Thyroid gland (tissue), 4 donors: Measurements from ENCODE around the gene ZFHX2. TPM values are rescaled to one million over a fixed set of nuclear protein-coding genes. Genes with fewer than 3 reads are reported as not detected.

Experiments
- DNase-seq, 2 donors: peaks; one replicate each; pipeline ENCODE4 v3.0.0-alpha.2; 2019
- H3K27ac ChIP-seq, 3 donors: fragments of 200-600 bp; sonication (generic); 1 replicate in 2 of 3; 2 replicates in 1 of 3; pipeline ENCODE4 v1.5.1; 2016 to 2019; ENCODE audit warnings: mild to moderate bottlenecking in 1 of 3, moderate library complexity in 1 of 3
- H3K27me3 ChIP-seq: fragments of 200-600 bp; sonication (generic); one replicate; pipeline ENCODE4 v1.5.1; 2019
- H3K36me3 ChIP-seq, 2 donors: fragments of 200-600 bp; sonication (generic); one replicate each; pipeline ENCODE4 v1.5.1; 2016 to 2019
- H3K4me1 ChIP-seq, 2 donors: fragments of 200-600 bp; sonication (generic); one replicate each; pipeline ENCODE4 v1.5.1; 2017 to 2019
- H3K4me3 ChIP-seq, 3 donors: fragments of 200-600 bp; sonication (generic); replicated peaks in 1 of 3; 1 replicate in 2 of 3; 2 replicates in 1 of 3; pipeline ENCODE4 v1.5.1; 2016; ENCODE audit warnings: mild to moderate bottlenecking in 1 of 3
- H3K9me3 ChIP-seq: fragments of 200-600 bp; sonication (generic); one replicate; pipeline ENCODE4 v1.5.1; 2017
- CTCF ChIP-seq, 6 experiments: fragments of 200-600 bp in 3 of 6; fragments of 450-650 bp in 3 of 6; sonication (generic) in 3 of 6; IDR thresholded peaks; one replicate each; pipeline ENCODE4 v1.5.1; 2016 to 2019; ENCODE audit warnings: antibody characterized with exemption in 6 of 6, mild to moderate bottlenecking in 2 of 6, inconsistent platforms in 1 of 6, moderate library complexity in 1 of 6
- POLR2A ChIP-seq, 2 donors: fragments of 450-650 bp; IDR thresholded peaks; one replicate each; pipeline ENCODE4 v1.6.1; 2017; ENCODE audit warnings: antibody characterized with exemption in 2 of 2, mild to moderate bottlenecking in 2 of 2, moderate library complexity in 1 of 2
- WGBS, 2 donors: methylation state at CpG; one replicate each; pipeline ENCODE4 v1.1.5; 2017; 5-methylcytosine and 5-hydroxymethylcytosine counted together
- intact Hi-C: fragments of 100-400 bp; cut with DNase I; formaldehyde crosslinking; loops from one replicate; pipeline ENCODE4 v1.15.1; 2023
- total RNA-seq, 4 donors: library from RNA; depleted of rRNA; stranded (reverse); fragments of >200 nt; gene quantifications; one replicate each; pipeline ENCODE4 v1.2.3, GENCODE V29; 2016

ZFHX2 gene
- total RNA-seq, 4 donors from 2014 or later, result 0.46 to 2.3 (median 1.4) TPM

GRCh38 chr14:23530375-23531055, 21.1 kb downstream of the ZFHX2 start:
- H3K4me3 ChIP-seq, result no peak overlapping the region
- H3K27ac ChIP-seq, result no peak overlapping the region
- TF ChIP-seq CTCF (IDR thresholded peaks at IDR 0.05), result no peak
- no peak for TF ChIP-seq POLR2A (IDR thresholded peaks at IDR 0.05)
- intact Hi-C loops, result no loop called here
- DNase-seq, result no peak
- no peaks in the 10 kb centered on the region for H3K4me1 ChIP-seq
- 83 to 92% methylated on average over 9 to 10 of the region's 10 CpGs for WGBS, 2 donors
- no peaks in the 10 kb centered on the region for H3K9me3 ChIP-seq
- no peaks in the 10 kb centered on the region for H3K36me3 ChIP-seq
- H3K27me3 ChIP-seq, result no peaks in the 10 kb centered on the region

- WGBS, 2 donors, result 71 to 95% methylated on average over 3 of the region's 3 CpGs
Observed at GRCh38 chr14:23529016-23529415, 22.5 kb downstream of the ZFHX2 start.

GRCh38 chr14:23528555-23528954, 23.0 kb downstream of the ZFHX2 start:
- TF ChIP-seq CTCF (IDR thresholded peaks at IDR 0.05) (no peak), POLR2A (IDR thresholded peaks at IDR 0.05) (no peak)
- intact Hi-C loops, result no loop called here
- WGBS, 2 donors, result 75 to 86% methylated on average over 1 of the region's 1 CpG

More at GRCh38 chr14:23529016-23529415, 22.5 kb downstream of the ZFHX2 start:
- intact Hi-C loops, result no loop called here
- no peaks in the 10 kb centered on the region for H3K9me3 ChIP-seq
- no peaks in the 10 kb centered on the region for H3K36me3 ChIP-seq
- TF ChIP-seq CTCF (IDR thresholded peaks at IDR 0.05) (no peak), POLR2A (IDR thresholded peaks at IDR 0.05) (no peak)
- no peak overlapping the region for H3K27ac ChIP-seq
- H3K4me1 ChIP-seq, result no peaks in the 10 kb centered on the region
- DNase-seq, result no peak
- H3K27me3 ChIP-seq, result no peaks in the 10 kb centered on the region
- H3K4me3 ChIP-seq, result no peak overlapping the region

GRCh38 chr14:23525611-23526010, 26.0 kb downstream of the ZFHX2 start:
- Histone ChIP-seq H3K4me3 (no peak overlapping the region), H3K9me3 (no peaks in the 10 kb centered on the region), H3K36me3 (no peaks in the 10 kb centered on the region), H3K4me1 (no peaks in the 10 kb centered on the region), H3K27me3 (no peaks in the 10 kb centered on the region), H3K27ac (no peak overlapping the region)
- TF ChIP-seq POLR2A (IDR thresholded peaks at IDR 0.05), result no peak
- no peak for TF ChIP-seq CTCF (IDR thresholded peaks at IDR 0.05)
- DNase-seq, result no peak
- 82 to 84% methylated on average over 8 of the region's 8 CpGs for WGBS, 2 donors
- intact Hi-C loops, result no loop called here

More at GRCh38 chr14:23528555-23528954, 23.0 kb downstream of the ZFHX2 start:
- H3K4me3 ChIP-seq, result no peak overlapping the region
- no peaks in the 10 kb centered on the region for H3K36me3 ChIP-seq
- no peaks in the 10 kb centered on the region for H3K4me1 ChIP-seq
- no peak overlapping the region for H3K27ac ChIP-seq
- no peak for DNase-seq
- H3K27me3 ChIP-seq, result no peaks in the 10 kb centered on the region
- H3K9me3 ChIP-seq, result no peaks in the 10 kb centered on the region

- Histone ChIP-seq H3K4me1 (no peaks in the 10 kb centered on the region), H3K27me3 (no peaks in the 10 kb centered on the region), H3K27ac (no peak overlapping the region), H3K4me3 (no peak overlapping the region), H3K36me3 (no peaks in the 10 kb centered on the region), H3K9me3 (no peaks in the 10 kb centered on the region)
- no peak for DNase-seq
- intact Hi-C loops, result no loop called here
- TF ChIP-seq POLR2A (IDR thresholded peaks at IDR 0.05) (no peak), CTCF (IDR thresholded peaks at IDR 0.05) (no peak)
- WGBS, 2 donors, result 93 to 96% methylated on average over 7 to 11 of the region's 14 CpGs
Observed at GRCh38 chr14:23524954-23525353, 26.6 kb downstream of the ZFHX2 start.
